Astrocyte (in vitro differentiated cells and primary cell): ENCODE measurements around the gene CMTM5. TPM values are rescaled to one million over a fixed set of nuclear protein-coding genes. Genes with fewer than 3 reads are reported as not detected.

Experiments
- DNase-seq: peaks from one replicate; pipeline ENCODE4 v3.0.0-alpha.2; 2010; ENCODE audit warnings: low read depth
- FAIRE-seq: peaks from 2 replicates; lab custom pipeline; 2011; peaks lifted over from hg19 to GRCh38; lab: Jason Lieb, UNC
- H2AFZ ChIP-seq: 2 replicates; pipeline ENCODE4 v1.6.0; 2012; ENCODE audit warnings: low read depth, low read length, inconsistent platforms
- H3K27ac ChIP-seq: 2 replicates; pipeline ENCODE4 v1.5.1; 2011; ENCODE audit warnings: low read depth, low read length, inconsistent platforms
- H3K27me3 ChIP-seq: 2 replicates; pipeline ENCODE4 v1.6.0; 2011; ENCODE audit warnings: low read length, inconsistent platforms; ENCODE audit not compliant: insufficient read depth
- H3K36me3 ChIP-seq: 2 replicates; pipeline ENCODE4 v1.5.1; 2011; ENCODE audit warnings: low read length, inconsistent platforms; ENCODE audit not compliant: insufficient read depth
- H3K4me1 ChIP-seq: 2 replicates; pipeline ENCODE4 v1.5.1; 2011; ENCODE audit warnings: low read length, inconsistent platforms; ENCODE audit not compliant: insufficient read depth
- H3K4me2 ChIP-seq: 2 replicates; pipeline ENCODE4 v1.6.0; 2012; ENCODE audit warnings: low read length, inconsistent platforms
- H3K4me3 ChIP-seq: 2 replicates; pipeline ENCODE4 v1.5.1; 2011; ENCODE audit warnings: low read depth, mild to moderate bottlenecking, low read length, inconsistent platforms; ENCODE audit not compliant: insufficient read depth
- H3K79me2 ChIP-seq: 2 replicates; pipeline ENCODE4 v1.6.0; 2012; ENCODE audit warnings: mild to moderate bottlenecking, low read length, inconsistent platforms; ENCODE audit not compliant: insufficient read depth
- H3K9ac ChIP-seq: 2 replicates; pipeline ENCODE4 v1.6.0; 2012; ENCODE audit warnings: mild to moderate bottlenecking, low read length, inconsistent platforms
- H3K9me3 ChIP-seq: 2 replicates; pipeline ENCODE4 v1.5.1; 2012; ENCODE audit warnings: low read depth, mild to moderate bottlenecking, low read length, inconsistent platforms; ENCODE audit not compliant: insufficient read depth
- H4K20me1 ChIP-seq: 2 replicates; pipeline ENCODE4 v1.6.0; 2012; ENCODE audit warnings: low read length, inconsistent platforms; ENCODE audit not compliant: insufficient read depth
- H3K27ac Mint-ChIP-seq: one replicate; pipeline ENCODE4 v1.8.0; 2021; ENCODE audit warnings: mild to moderate bottlenecking, mixed read lengths; ENCODE audit not compliant: unreplicated experiment
- H3K27me3 Mint-ChIP-seq: one replicate; pipeline ENCODE4 v1.8.0; 2021; ENCODE audit warnings: low read depth, mixed read lengths; ENCODE audit not compliant: unreplicated experiment
- H3K36me3 Mint-ChIP-seq: one replicate; pipeline ENCODE4 v1.8.0; 2021; ENCODE audit warnings: low read depth, mixed read lengths; ENCODE audit not compliant: unreplicated experiment
- H3K4me1 Mint-ChIP-seq: one replicate; pipeline ENCODE4 v1.8.0; 2021; ENCODE audit warnings: low read depth, mixed read lengths; ENCODE audit not compliant: unreplicated experiment
- H3K4me3 Mint-ChIP-seq: one replicate; pipeline ENCODE4 v1.8.0; 2021; ENCODE audit warnings: mild to moderate bottlenecking, moderate library complexity, mixed read lengths; ENCODE audit not compliant: unreplicated experiment
- H3K9me3 Mint-ChIP-seq: one replicate; pipeline ENCODE4 v1.8.0; 2021; ENCODE audit warnings: mild to moderate bottlenecking, mixed read lengths; ENCODE audit not compliant: unreplicated experiment
- CTCF ChIP-seq: IDR thresholded peaks from 2 replicates; pipeline ENCODE4 v1.5.1; 2011; ENCODE audit warnings: low read depth, mild to moderate bottlenecking, inconsistent platforms, low read length, moderate library complexity; ENCODE audit not compliant: insufficient read depth
- EZH2 ChIP-seq: IDR thresholded peaks from 2 replicates; pipeline ENCODE4 v1.6.1; 2012; ENCODE audit warnings: mild to moderate bottlenecking, low read length, inconsistent platforms; ENCODE audit not compliant: insufficient read depth
- total RNA-seq: library from RNA; stranded (reverse); gene quantifications from 2 replicates; pipeline ENCODE4 v1.2.1, GENCODE V29; 2021

CMTM5 gene
- total RNA-seq, 1 donor from 2014 or later: not detected

- Histone ChIP-seq H3K9ac (no peak overlapping the region), H3K4me1 (no peaks in the 10 kb centered on the region), H2AFZ (no peak overlapping the region), H3K79me2 (no peaks in the 10 kb centered on the region), H3K9me3 (no peaks in the 10 kb centered on the region), H3K4me3 (no peak overlapping the region), H3K27ac (no peak overlapping the region), H4K20me1 (no peaks in the 10 kb centered on the region), H3K4me2 (no peak overlapping the region), H3K36me3 (no peaks in the 10 kb centered on the region), H3K27me3 (peaks cover 3% of the 10 kb centered on the region)
- Mint-ChIP-seq H3K27ac (no peak overlapping the region), H3K9me3 (peaks cover 3% of the 10 kb centered on the region), H3K4me3 (no peak overlapping the region), H3K27me3 (peaks cover 64% of the 10 kb centered on the region), H3K4me1 (no peaks in the 10 kb centered on the region), H3K36me3 (no peaks in the 10 kb centered on the region)
- no peak for DNase-seq
- no peak for TF ChIP-seq EZH2
- TF ChIP-seq CTCF: no peak
- FAIRE-seq: no peak
Observed at GRCh38 chr14:23392613-23393012, 15.8 kb downstream of the CMTM5 start.

GRCh38 chr14:23396126-23396525 is 19.3 kb downstream of the CMTM5 start:
- no peaks in the 10 kb centered on the region for H3K79me2 ChIP-seq
- no peak for FAIRE-seq

More at GRCh38 chr14:23396126-23396525, 19.3 kb downstream of the CMTM5 start:
- Mint-ChIP-seq H3K4me1 (no peaks in the 10 kb centered on the region), H3K36me3 (no peaks in the 10 kb centered on the region), H3K27me3 (peaks cover 67% of the 10 kb centered on the region), H3K9me3 (peaks cover 9% of the 10 kb centered on the region), H3K4me3 (no peak overlapping the region), H3K27ac (no peak overlapping the region)
- TF ChIP-seq EZH2: no peak
- no peak for TF ChIP-seq CTCF
- no peaks in the 10 kb centered on the region for H4K20me1 ChIP-seq
- no peak overlapping the region for H3K4me2 ChIP-seq
- DNase-seq: no peak
- no peaks in the 10 kb centered on the region for H3K27me3 ChIP-seq
- H3K27ac ChIP-seq: no peak overlapping the region
- H3K36me3 ChIP-seq: no peaks in the 10 kb centered on the region
- no peak overlapping the region for H3K4me3 ChIP-seq
- H3K9me3 ChIP-seq: no peaks in the 10 kb centered on the region
- no peak overlapping the region for H2AFZ ChIP-seq
- H3K9ac ChIP-seq: no peak overlapping the region
- no peaks in the 10 kb centered on the region for H3K4me1 ChIP-seq
